DOHH2 (cell line): Measurements from ENCODE around the gene ARFIP1.

Source experiments
- H3F3A ChIP-seq: fragments of 200-600 bp; sonication (generic), shearing (Covaris generic); 2 replicates; pipeline ENCODE4 v1.6.0; 2016; ENCODE audit warnings: antibody characterized with exemption, mild to moderate bottlenecking; ENCODE audit not compliant: control insufficient read depth, insufficient read depth
- H3K27ac ChIP-seq: fragments of 200-600 bp; sonication (generic); 2 replicates; pipeline ENCODE4 v1.5.1; 2014; ENCODE audit warnings: low read depth, mild to moderate bottlenecking, low read length, moderate library complexity
- H3K27me3 ChIP-seq: fragments of 200-600 bp; sonication (generic); 2 replicates; pipeline ENCODE4 v1.6.1; 2014; ENCODE audit warnings: mild to moderate bottlenecking, low read length, mixed read lengths; ENCODE audit not compliant: control insufficient read depth
- H3K36me3 ChIP-seq: fragments of 200-600 bp; sonication (generic); 2 replicates; pipeline ENCODE4 v1.6.1; 2014; ENCODE audit warnings: mild to moderate bottlenecking, low read length, moderate library complexity, mixed read lengths; ENCODE audit not compliant: control insufficient read depth
- H3K4me1 ChIP-seq: fragments of 200-600 bp; sonication (generic); 2 replicates; pipeline ENCODE4 v1.6.1; 2014; ENCODE audit warnings: mild to moderate bottlenecking, low read length, mixed read lengths; ENCODE audit not compliant: control insufficient read depth
- H3K4me2 ChIP-seq: fragments of 200-600 bp; sonication (generic); 2 replicates; pipeline ENCODE4 v1.6.0; 2014; ENCODE audit warnings: mild to moderate bottlenecking, low read length, moderate library complexity
- H3K4me3 ChIP-seq: fragments of 200-600 bp; sonication (generic); 2 replicates; pipeline ENCODE4 v1.5.1; 2014; ENCODE audit warnings: mild to moderate bottlenecking, low read length, mixed read lengths
- H3K79me2 ChIP-seq: fragments of 200-600 bp; sonication (generic); 2 replicates; pipeline ENCODE4 v1.6.1; 2014; ENCODE audit warnings: mild to moderate bottlenecking, low read length, mixed read lengths; ENCODE audit not compliant: control insufficient read depth
- H3K9me2 ChIP-seq: fragments of 200-600 bp; sonication (generic); replicated peaks from 2 replicates; pipeline ENCODE4 v1.6.1; 2014; ENCODE audit warnings: mild to moderate bottlenecking, low read length, mixed read lengths; ENCODE audit not compliant: control insufficient read depth
- H3K9me3 ChIP-seq: fragments of 200-600 bp; sonication (generic); 2 replicates; pipeline ENCODE4 v1.6.1; 2014; ENCODE audit warnings: antibody characterized with exemption, low read length, mixed read lengths; ENCODE audit not compliant: control insufficient read depth, insufficient read depth
- H4K20me1 ChIP-seq: fragments of 200-600 bp; sonication (generic); 2 replicates; pipeline ENCODE4 v1.6.0; 2014; ENCODE audit warnings: low read depth, mild to moderate bottlenecking, antibody characterized with exemption, low read length, moderate library complexity; ENCODE audit not compliant: control insufficient read depth, insufficient read depth
- EZH2phosphoT487 ChIP-seq: fragments of 200-600 bp; sonication (generic); IDR thresholded peaks from 2 replicates; pipeline ENCODE4 v1.6.1; 2017; ENCODE audit warnings: borderline replicate concordance, mild to moderate bottlenecking, antibody characterized with exemption, low read length, moderate library complexity, mixed read lengths
- TF ChIP-seq, protein P1 (sequence below): fragments of 200-600 bp; sonication (generic); IDR thresholded peaks from one replicate; pipeline ENCODE4 v1.5.1; 2014; ENCODE audit warnings: antibody characterized with exemption, mild to moderate bottlenecking, low read depth, low read length; ENCODE audit not compliant: poor library complexity, severe bottlenecking

Gene ARFIP1, protein sequence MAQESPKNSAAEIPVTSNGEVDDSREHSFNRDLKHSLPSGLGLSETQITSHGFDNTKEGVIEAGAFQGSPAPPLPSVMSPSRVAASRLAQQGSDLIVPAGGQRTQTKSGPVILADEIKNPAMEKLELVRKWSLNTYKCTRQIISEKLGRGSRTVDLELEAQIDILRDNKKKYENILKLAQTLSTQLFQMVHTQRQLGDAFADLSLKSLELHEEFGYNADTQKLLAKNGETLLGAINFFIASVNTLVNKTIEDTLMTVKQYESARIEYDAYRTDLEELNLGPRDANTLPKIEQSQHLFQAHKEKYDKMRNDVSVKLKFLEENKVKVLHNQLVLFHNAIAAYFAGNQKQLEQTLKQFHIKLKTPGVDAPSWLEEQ

DNA sequence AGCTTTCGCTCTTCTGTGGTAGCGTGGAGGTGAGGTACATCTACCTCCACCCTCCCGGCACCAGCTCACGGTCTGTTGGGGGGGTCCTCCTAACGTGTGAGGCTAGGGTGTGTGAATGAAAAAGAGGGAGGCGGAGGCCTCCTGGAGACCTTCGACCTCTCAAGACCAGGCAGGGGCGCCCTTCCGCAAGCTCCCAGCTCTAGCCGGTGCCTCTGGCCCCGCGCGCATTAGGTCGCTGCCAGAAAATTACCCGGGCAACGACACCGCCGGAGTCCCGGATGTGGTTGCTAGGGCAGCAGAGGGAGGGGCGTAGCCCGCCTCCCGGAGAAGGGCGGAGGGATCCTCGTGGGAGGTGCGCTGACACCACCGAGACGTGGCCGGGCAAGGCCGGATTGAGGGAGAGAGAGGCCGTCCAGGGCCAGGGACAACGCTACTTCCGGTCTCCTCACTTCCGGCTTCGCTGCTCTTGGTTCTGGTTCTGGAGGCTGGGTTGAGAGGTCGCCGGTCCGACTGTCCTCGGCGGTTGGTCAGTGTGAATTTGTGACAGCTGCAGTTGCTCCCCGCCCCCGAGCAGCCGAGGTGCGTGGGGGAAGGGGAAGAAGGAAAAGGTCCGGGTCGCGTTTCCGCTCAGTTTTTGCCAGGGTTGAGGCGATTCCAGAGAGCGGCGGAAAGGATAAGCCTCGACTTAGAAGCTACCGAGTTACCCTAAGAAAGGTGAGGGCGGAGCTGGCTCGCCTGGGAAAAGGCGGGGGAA, at the start of gene ARFIP1, which contains the start of gene TIGD4:
TSS of gene ARFIP1 (plus strand) at position 442 of the 754 bp plus-strand sequence. CDS start 49,680 bp downstream, outside the sequence.
TSS of gene TIGD4 (minus strand) at position 218 of the 754 bp plus-strand sequence. CDS start 8,726 bp downstream, outside the sequence.
- Histone ChIP-seq H3K79me2 (peaks cover 32% of the 10 kb centered on the region), H3K4me2 (peak within 1 kb of the TSS; percentile 91), H3K27ac (no peak within 1 kb of the TSS), H3K27me3 (peaks cover 19% of the 10 kb centered on the region), H3F3A (no peaks in the 10 kb centered on the region; the same call in 1 of the 2 replicates), H3K4me3 (peak within 1 kb of the TSS; percentile 99), H3K9me2 (no peaks in the 10 kb centered on the region), H4K20me1 (peaks cover 2% of the 10 kb centered on the region; the same call in 1 of the 2 replicates), H3K36me3 (no peaks in the 10 kb centered on the region; the same call in 1 of the 2 replicates), H3K4me1 (peaks cover 38% of the 10 kb centered on the region), H3K9me3 (no peaks in the 10 kb centered on the region)
- TF ChIP-seq, protein P1, sequence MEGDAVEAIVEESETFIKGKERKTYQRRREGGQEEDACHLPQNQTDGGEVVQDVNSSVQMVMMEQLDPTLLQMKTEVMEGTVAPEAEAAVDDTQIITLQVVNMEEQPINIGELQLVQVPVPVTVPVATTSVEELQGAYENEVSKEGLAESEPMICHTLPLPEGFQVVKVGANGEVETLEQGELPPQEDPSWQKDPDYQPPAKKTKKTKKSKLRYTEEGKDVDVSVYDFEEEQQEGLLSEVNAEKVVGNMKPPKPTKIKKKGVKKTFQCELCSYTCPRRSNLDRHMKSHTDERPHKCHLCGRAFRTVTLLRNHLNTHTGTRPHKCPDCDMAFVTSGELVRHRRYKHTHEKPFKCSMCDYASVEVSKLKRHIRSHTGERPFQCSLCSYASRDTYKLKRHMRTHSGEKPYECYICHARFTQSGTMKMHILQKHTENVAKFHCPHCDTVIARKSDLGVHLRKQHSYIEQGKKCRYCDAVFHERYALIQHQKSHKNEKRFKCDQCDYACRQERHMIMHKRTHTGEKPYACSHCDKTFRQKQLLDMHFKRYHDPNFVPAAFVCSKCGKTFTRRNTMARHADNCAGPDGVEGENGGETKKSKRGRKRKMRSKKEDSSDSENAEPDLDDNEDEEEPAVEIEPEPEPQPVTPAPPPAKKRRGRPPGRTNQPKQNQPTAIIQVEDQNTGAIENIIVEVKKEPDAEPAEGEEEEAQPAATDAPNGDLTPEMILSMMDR: peak; percentile 58
- TF ChIP-seq EZH2phosphoT487: no peak

DNA sequence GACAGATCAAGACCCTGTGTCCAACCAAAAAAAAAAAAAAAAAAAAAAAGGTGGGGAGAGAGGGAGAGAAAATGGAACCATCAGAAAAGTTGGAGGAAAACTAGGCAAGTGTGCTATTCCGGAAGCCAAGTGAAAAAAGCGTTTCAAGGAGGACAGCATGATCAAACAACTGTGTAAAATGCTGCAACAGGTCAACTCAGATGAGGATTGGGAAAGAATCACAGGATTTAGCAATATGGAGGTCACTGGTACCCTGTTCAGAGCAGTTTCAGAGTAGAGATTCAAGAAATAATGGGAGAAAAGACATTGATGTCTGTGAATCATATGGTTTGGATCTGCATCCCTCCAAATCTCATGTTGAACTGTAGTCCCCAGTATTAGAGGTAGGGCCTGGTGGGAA, 47.8 kb upstream of the ARFIP1 start:
- Histone ChIP-seq H4K20me1 (no peaks in the 10 kb centered on the region), H3K79me2 (no peaks in the 10 kb centered on the region), H3F3A (no peaks in the 10 kb centered on the region), H3K27ac (no peak overlapping the region), H3K9me3 (no peaks in the 10 kb centered on the region), H3K4me2 (no peak overlapping the region), H3K27me3 (peaks cover 9% of the 10 kb centered on the region; the same call in 1 of the 2 replicates), H3K4me1 (peaks cover 4% of the 10 kb centered on the region; the same call in 1 of the 2 replicates), H3K36me3 (no peaks in the 10 kb centered on the region), H3K4me3 (no peak overlapping the region), H3K9me2 (no peaks in the 10 kb centered on the region)
- no peak for TF ChIP-seq EZH2phosphoT487

DNA sequence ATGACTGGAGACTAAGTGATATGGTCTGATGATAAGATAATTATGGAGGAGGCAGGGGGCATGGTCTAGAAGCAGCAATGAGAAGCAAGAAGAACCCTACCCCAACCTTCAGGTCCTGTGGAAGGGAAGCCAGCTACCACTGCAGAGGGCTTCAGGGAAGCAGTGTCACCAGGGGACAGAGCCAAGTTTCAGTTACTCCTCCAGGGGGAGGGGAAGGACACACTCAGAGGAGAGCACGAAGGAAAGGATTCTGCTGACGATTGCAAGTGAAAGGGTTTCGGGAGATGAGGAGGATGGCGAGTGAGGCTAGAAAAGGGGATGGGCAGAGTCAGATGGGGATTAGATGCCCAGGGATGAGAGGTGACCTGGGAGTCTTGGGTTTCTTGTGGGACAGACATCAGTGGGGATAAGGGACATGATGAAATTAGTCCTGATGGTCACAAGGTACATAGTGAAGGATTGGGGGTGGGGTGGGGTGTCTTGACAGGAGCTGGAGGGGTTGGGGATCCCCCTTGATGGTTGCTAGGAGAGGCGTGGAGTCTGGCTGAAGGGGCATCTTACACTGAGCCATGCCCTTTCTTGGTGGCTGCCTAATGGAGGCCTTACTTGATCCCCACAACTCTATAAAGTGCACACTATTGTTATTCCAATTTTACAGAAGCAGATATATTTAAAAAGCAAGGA, 45.6 kb upstream of the ARFIP1 start:
- Histone ChIP-seq H3K4me1 (no peaks in the 10 kb centered on the region), H3K9me2 (no peaks in the 10 kb centered on the region), H3K27me3 (peaks cover 4% of the 10 kb centered on the region; the same call in 1 of the 2 replicates), H3K79me2 (no peaks in the 10 kb centered on the region), H4K20me1 (no peaks in the 10 kb centered on the region), H3K4me3 (no peak overlapping the region), H3K9me3 (no peaks in the 10 kb centered on the region), H3K27ac (no peak overlapping the region), H3F3A (no peaks in the 10 kb centered on the region), H3K4me2 (no peak overlapping the region), H3K36me3 (no peaks in the 10 kb centered on the region)
- TF ChIP-seq, protein P1: no peak
- no peak for TF ChIP-seq EZH2phosphoT487
